HepG2 (cell line): ENCODE data around the gene TRIM72. TPM values are rescaled to one million over a fixed set of nuclear protein-coding genes. Genes with fewer than 3 reads are reported as not detected.

ENCODE experiments used
- ATAC-seq: fragments of 200-7000 bp; cut with Tn5 transposase; 3 replicates; pipeline ENCODE4 v1.9.1; 2020; ENCODE audit warnings: mild to moderate bottlenecking, moderate library complexity
- BruUV-seq: library from RNA; stranded (reverse); fragments of 400-500 nt; replicated peaks from 2 replicates; lab custom pipeline; 2021; lab: Mats Ljungman, UMichigan
- CTCF ChIA-PET: fragments of 300-600 bp; formaldehyde crosslinking; extraction: SDS; loops from one replicate; lab custom pipeline; 2021; ENCODE audit warnings: low total read pairs, inconsistent platforms, low intra/inter-chr PET ratio; lab: Yijun Ruan, JAX
- POLR2A ChIA-PET: fragments of 350-600 bp; sonication (Branson Sonifier 250); formaldehyde crosslinking; loops from one replicate; lab custom pipeline; 2020; ENCODE audit warnings: antibody characterized with exemption, inconsistent platforms; lab: Yijun Ruan, JAX
- DNase-seq: peaks from one replicate; pipeline ENCODE4 v3.0.0-alpha.2; 2015; ENCODE audit warnings: low spot score
- FAIRE-seq: peaks from 3 replicates; lab custom pipeline; 2011; peaks lifted over from hg19 to GRCh38; lab: Jason Lieb, UNC
- H2AFZ ChIP-seq: one replicate; pipeline ENCODE4 v1.6.1; 2011; ENCODE audit warnings: low read length, inconsistent platforms
- H3K27ac ChIP-seq: fragments of 300-600 bp; 3 replicates; pipeline ENCODE4 v1.8.0; 2011; ENCODE audit warnings: mixed run types, mild to moderate bottlenecking, mixed read lengths, low read length, inconsistent platforms; ENCODE audit not compliant: insufficient read depth; ENCODE audit errors: extremely low read length
- H3K27me3 ChIP-seq, 2 experiments: fragments of 200-600 bp in 1 of 2; 2 replicates in 1 of 2; 3 replicates in 1 of 2; pipeline versions ENCODE4 v1.6.0 to v1.8.0; 2011; ENCODE audit warnings: low read length in 2 of 2, mild to moderate bottlenecking in 2 of 2, moderate library complexity in 2 of 2, inconsistent platforms in 1 of 2; ENCODE audit not compliant: insufficient read depth in 2 of 2, control insufficient read depth in 1 of 2
- H3K36me3 ChIP-seq, 2 experiments: fragments of 200-600 bp in 1 of 2; replicated peaks in 1 of 2; 2 replicates in 1 of 2; 3 replicates in 1 of 2; pipeline versions ENCODE4 v1.5.1 to v1.8.0; 2011; ENCODE audit warnings: low read length in 2 of 2, inconsistent platforms in 1 of 2; ENCODE audit not compliant: insufficient read depth in 2 of 2, control insufficient read depth in 1 of 2
- H3K4me1 ChIP-seq: 2 replicates; pipeline ENCODE4 v1.5.1; 2012; ENCODE audit warnings: low read length, inconsistent platforms; ENCODE audit not compliant: insufficient read depth
- H3K4me2 ChIP-seq: 2 replicates; pipeline ENCODE4 v1.6.0; 2011; ENCODE audit warnings: low read depth, low read length, inconsistent platforms
- H3K4me3 ChIP-seq, 3 experiments: fragments of 200-600 bp in 1 of 3; sonication (generic), shearing (Covaris generic) in 1 of 3; replicated peaks in 1 of 3; 2 replicates each; pipeline ENCODE4 v1.5.1; 2011 to 2016; ENCODE audit warnings: low read length in 3 of 3, inconsistent platforms in 2 of 3, low read depth in 2 of 3, mild to moderate bottlenecking in 2 of 3, control low read depth in 1 of 3, mixed read lengths in 1 of 3; ENCODE audit not compliant: insufficient read depth in 1 of 3
- H3K79me2 ChIP-seq: one replicate; pipeline ENCODE4 v1.6.1; 2011; ENCODE audit warnings: low read length, inconsistent platforms; ENCODE audit not compliant: insufficient read depth
- H3K9ac ChIP-seq: 2 replicates; pipeline ENCODE4 v1.6.0; 2011; ENCODE audit warnings: mild to moderate bottlenecking, low read depth, low read length, inconsistent platforms; ENCODE audit not compliant: insufficient read depth
- H3K9me3 ChIP-seq: 2 replicates; pipeline ENCODE4 v1.5.1; 2012; ENCODE audit warnings: mild to moderate bottlenecking, low read length
- H4K20me1 ChIP-seq: 2 replicates; pipeline ENCODE4 v1.6.0; 2011; ENCODE audit warnings: inconsistent platforms, mild to moderate bottlenecking, low read length, moderate library complexity; ENCODE audit not compliant: insufficient read depth
- ELF1 ChIP-seq: sonication (generic); formaldehyde crosslinking; IDR thresholded peaks from 2 replicates; pipeline ENCODE4 v1.4.0; 2020; ENCODE audit warnings: missing genetic modification reagents
- GMEB2 ChIP-seq: IDR thresholded peaks from 2 replicates; pipeline ENCODE4 v1.6.1; 2016; ENCODE audit warnings: missing biosample characterization, missing genetic modification reagents, low read depth
- NR2F6 ChIP-seq, 2 experiments: IDR thresholded peaks; 2 replicates each; pipeline ENCODE4 v1.6.1; 2016; ENCODE audit warnings: antibody characterized with exemption in 1 of 2, mild to moderate bottlenecking in 1 of 2
- SNAPC4 ChIP-seq: sonication (generic); formaldehyde crosslinking; IDR thresholded peaks from 2 replicates; pipeline ENCODE4 v1.4.0; 2020; ENCODE audit warnings: mild to moderate bottlenecking, missing genetic modification reagents
- ZNF567 ChIP-seq: sonication (generic); formaldehyde crosslinking; IDR thresholded peaks from 2 replicates; pipeline ENCODE4 v1.8.1; 2023; ENCODE audit warnings: mild to moderate bottlenecking, missing genetic modification reagents, borderline replicate concordance
- ZNF629 ChIP-seq: sonication (generic); formaldehyde crosslinking; conservative IDR thresholded peaks from 2 replicates; pipeline ENCODE4 v1.5.0; 2020; ENCODE audit warnings: missing genetic modification reagents
- ZNF670 ChIP-seq: sonication (generic); formaldehyde crosslinking; IDR thresholded peaks from 2 replicates; pipeline ENCODE4 v1.8.0; 2022; ENCODE audit warnings: mild to moderate bottlenecking, missing genetic modification reagents, borderline replicate concordance
- WGBS: methylation state at CpG from one replicate; pipeline ENCODE4 v1.1.6; 2017; ENCODE audit warnings: low lambda C conversion rate; 5-methylcytosine and 5-hydroxymethylcytosine counted together
- in situ Hi-C: cut with HindIII; loops from 2 replicates; pipeline ENCODE4 v1.10.0; 2017; ENCODE audit warnings: low pct_unique_long_range_greater_than_20kb; ENCODE audit not compliant: extremely low pct_ligation_motif_present
- intact Hi-C: fragments of 100-400 bp; cut with micrococcal nuclease; formaldehyde crosslinking; loops from one replicate; pipeline ENCODE4 v1.10.0; 2022; ENCODE audit not compliant: unreplicated experiment
- polyA plus RNA-seq, 8 experiments: library from polyadenylated mRNA; depleted of rRNA in 3 of 8; stranded (reverse) in 7 of 8; unstranded in 1 of 8; fragments of >200 nt; fragmentation: Illumina TruSeq in 4 of 8; extraction: Trizol in 4 of 8; gene quantifications; 2 replicates each; pipeline versions ENCODE4 v1.2.1 to v1.2.3, GENCODE V29; 2011 to 2016; ENCODE audit warnings: low read depth in 4 of 8, missing spikeins in 1 of 8, mixed read lengths in 1 of 8; ENCODE audit not compliant: insufficient read depth in 1 of 8
- total RNA-seq, 5 experiments: library from RNA; depleted of rRNA; stranded (reverse); fragments of >200 nt; fragmentation: Illumina TruSeq; extraction: Trizol; gene quantifications; 2 replicates each; pipeline ENCODE4 v1.2.3, GENCODE V29; 2016; ENCODE audit warnings: low read depth in 1 of 5
- TF ChIP-seq, protein P1 (sequence below): sonication (generic); formaldehyde crosslinking; IDR thresholded peaks from 2 replicates; pipeline ENCODE4 v1.5.1; 2020; ENCODE audit warnings: mild to moderate bottlenecking, missing genetic modification reagents, moderate library complexity

The TRIM72 gene
- total and polyA plus RNA-seq, 2 of the 13 experiments (the other 11 are each of a cell fraction or from before 2014, with no cell fraction given), result not detected

- no peaks in the 10 kb centered on the region for H3K4me1 ChIP-seq
- no peak overlapping the region for H3K9ac ChIP-seq
- in situ Hi-C loops (no loop called here), intact Hi-C loops (no loop called here)
- H3K36me3 ChIP-seq, result no peaks in the 10 kb centered on the region
- 66% methylated on average over 3 of the region's 3 CpGs for WGBS
- H4K20me1 ChIP-seq, result no peaks in the 10 kb centered on the region
- no peak overlapping the region for H3K4me3 ChIP-seq
- FAIRE-seq (no peak), ATAC-seq (no peak)
- no peak overlapping the region for H3K4me2 ChIP-seq
- no peak overlapping the region for H2AFZ ChIP-seq
- no TSS peak for BruUV-seq
- CTCF ChIA-PET, result no interaction called here
- H3K79me2 ChIP-seq, result no peaks in the 10 kb centered on the region
- H3K27ac ChIP-seq, result no peak overlapping the region
- 0 out of 2 replicates have a peak, but pooled peaks have one; percentile 21 for TF ChIP-seq ZNF629 (CRISPR knock-in tag)
- no peak for TF ChIP-seq NR2F6 (IDR thresholded peaks at IDR 0.05)
- no peak for TF ChIP-seq NR2F6 (CRISPR knock-in tag; IDR thresholded peaks at IDR 0.05)
- TF ChIP-seq, all 625 proteins: peak for 1
- DNase-seq, result no peak
- H3K27me3 ChIP-seq, result peaks cover 3 to 22% of the 10 kb centered on the region in 2 experiments; a peak in 3 of 5 replicates
- POLR2A ChIA-PET, result no interaction called here
- H3K9me3 ChIP-seq, result no peaks in the 10 kb centered on the region
Measured at GRCh38 chr16:31246296-31246695, 32.4 kb downstream of the TRIM72 start.

- H3K4me3 ChIP-seq, result no peak overlapping the region
- no peaks in the 10 kb centered on the region for H3K9me3 ChIP-seq
- H3K27me3 ChIP-seq, result peaks cover 2 to 9% of the 10 kb centered on the region in 2 experiments; a peak in 2 of 5 replicates
- FAIRE-seq (no peak), DNase-seq (no peak), ATAC-seq (no peak)
- no peaks in the 10 kb centered on the region for H3K79me2 ChIP-seq
- intact Hi-C loops, result no loop called here
- in situ Hi-C loops, result no loop called here
- no peak overlapping the region for H2AFZ ChIP-seq
- no peak overlapping the region for H3K27ac ChIP-seq
- H3K36me3 ChIP-seq, result no peaks in the 10 kb centered on the region
- no peaks in the 10 kb centered on the region for H4K20me1 ChIP-seq
- 18% methylated on average over 5 of the region's 5 CpGs for WGBS
- no TSS peak for BruUV-seq
- POLR2A ChIA-PET, result no interaction called here
- peaks cover 2% of the 10 kb centered on the region for H3K4me1 ChIP-seq
- no peak overlapping the region for H3K9ac ChIP-seq
- H3K4me2 ChIP-seq, result no peak overlapping the region
- CTCF ChIA-PET, result no interaction called here
- TF ChIP-seq ZNF567 (CRISPR knock-in tag) (no peak), GMEB2 (CRISPR knock-in tag) (no peak), SNAPC4 (no peak), ELF1 (CRISPR knock-in tag) (no peak), ZNF670 (no peak)
- TF ChIP-seq, protein P1, sequence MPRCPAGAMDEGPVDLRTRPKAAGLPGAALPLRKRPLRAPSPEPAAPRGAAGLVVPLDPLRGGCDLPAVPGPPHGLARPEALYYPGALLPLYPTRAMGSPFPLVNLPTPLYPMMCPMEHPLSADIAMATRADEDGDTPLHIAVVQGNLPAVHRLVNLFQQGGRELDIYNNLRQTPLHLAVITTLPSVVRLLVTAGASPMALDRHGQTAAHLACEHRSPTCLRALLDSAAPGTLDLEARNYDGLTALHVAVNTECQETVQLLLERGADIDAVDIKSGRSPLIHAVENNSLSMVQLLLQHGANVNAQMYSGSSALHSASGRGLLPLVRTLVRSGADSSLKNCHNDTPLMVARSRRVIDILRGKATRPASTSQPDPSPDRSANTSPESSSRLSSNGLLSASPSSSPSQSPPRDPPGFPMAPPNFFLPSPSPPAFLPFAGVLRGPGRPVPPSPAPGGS (CRISPR knock-in tag), result no peak
Measured at GRCh38 chr16:31248344-31248743, 34.4 kb downstream of the TRIM72 start.
